NCI-H128 (cell line): ENCODE measurements around the gene ARHGAP22.
"Not testable (repeated sequence)": the region's sequence is repeated elsewhere in the genome, so short reads cannot be mapped to it uniquely, and the experiment has no call there.

ENCODE experiments used
- DNase-seq: peaks from one replicate; lab custom pipeline; 2025; ENCODE audit not compliant: unreplicated experiment; lab: John Stamatoyannopoulos, UW

ARHGAP22 gene

GRCh38 chr10:48439031-48439430, 165.8 kb downstream of the ARHGAP22 start:
- DNase-seq = no peak

DNA sequence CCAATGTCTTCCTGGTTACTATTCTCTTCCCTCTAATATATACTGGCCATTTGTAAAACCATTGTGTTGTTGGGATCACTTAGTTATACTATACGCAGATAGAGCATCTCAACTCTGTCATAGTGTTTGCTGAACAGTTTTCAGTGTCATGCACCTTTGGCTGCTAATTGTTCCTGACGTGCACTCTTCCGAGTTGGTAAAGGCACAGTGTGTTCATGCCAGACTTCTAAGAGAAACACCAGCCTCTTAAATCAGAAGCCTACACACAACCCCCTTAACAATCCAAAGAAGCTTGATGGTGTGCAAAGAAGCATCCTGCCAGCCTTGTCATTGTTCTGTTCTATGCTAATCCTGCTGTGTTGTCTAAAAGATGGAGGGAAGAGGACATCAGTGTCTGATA, 167.3 kb downstream of the ARHGAP22 start:
- no peak for DNase-seq

DNA sequence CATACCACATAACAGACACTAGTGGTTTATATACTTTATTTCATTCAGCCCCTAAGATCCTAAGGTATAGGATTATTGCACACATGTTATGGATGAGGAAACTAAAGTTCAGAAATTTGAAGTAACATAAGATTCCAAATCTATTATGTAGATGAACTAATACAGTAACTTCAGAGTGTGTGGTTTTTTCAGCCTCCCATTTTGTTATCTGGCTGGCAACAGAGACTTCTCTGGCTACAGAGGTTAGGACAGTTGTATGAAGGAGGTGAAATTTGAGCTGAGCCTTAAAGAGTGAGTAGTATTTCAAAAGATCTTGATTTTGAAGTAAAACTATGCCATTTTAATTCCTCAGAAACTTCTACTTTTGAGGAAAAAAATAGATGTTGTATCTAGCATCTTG, 173.0 kb downstream of the ARHGAP22 start:
- DNase-seq = no peak

- DNase-seq = no peak
Measured at GRCh38 chr10:48430402-48430993, 174.4 kb downstream of the ARHGAP22 start.

- DNase-seq = no peak
Measured at GRCh38 chr10:48429309-48429708, 175.6 kb downstream of the ARHGAP22 start.

GRCh38 chr10:48428896-48429295, 176.0 kb downstream of the ARHGAP22 start:
- no peak for DNase-seq

GRCh38 chr10:48423884-48424283, 181.0 kb downstream of the ARHGAP22 start:
- no peak for DNase-seq

DNA sequence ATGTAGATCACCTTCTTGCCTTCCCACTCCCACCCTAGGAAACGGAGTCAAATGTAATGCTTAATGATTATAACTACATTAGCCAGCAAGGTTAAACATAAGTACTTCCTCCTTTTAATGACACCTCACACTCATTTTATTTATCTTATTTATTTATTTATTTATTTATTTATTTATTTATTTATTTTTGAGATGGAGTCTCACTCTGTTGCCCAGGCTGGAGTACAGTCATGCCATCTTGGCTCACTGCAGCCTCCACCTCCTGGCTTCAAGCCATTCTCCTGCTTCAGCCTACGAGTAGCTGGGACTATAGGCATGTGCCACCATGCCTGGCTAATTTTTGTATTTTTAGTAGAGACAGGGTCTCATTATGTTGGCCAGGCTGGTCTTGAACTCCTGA, 183.0 kb downstream of the ARHGAP22 start:
- DNase-seq = not testable (repeated sequence)

DNA sequence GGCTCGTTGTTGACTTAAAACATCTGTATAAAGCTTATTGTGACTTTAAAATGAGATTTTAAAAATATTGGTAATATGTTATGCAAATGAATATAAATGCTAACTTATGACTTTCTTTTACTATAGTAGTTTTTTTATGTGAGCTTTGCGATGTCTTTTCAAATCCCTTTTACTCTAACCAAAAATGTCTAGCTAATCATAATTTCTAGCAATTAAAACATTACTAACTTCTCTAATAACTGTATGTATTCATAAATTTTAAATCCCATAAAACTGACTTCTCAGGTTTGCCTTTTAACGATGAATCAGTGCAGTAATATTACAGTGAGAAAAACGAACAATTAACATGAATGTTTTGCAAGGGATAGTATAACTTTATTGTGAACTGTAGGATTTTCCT, 185.2 kb downstream of the ARHGAP22 start:
- DNase-seq = no peak

GRCh38 chr10:48418189-48418788, 186.6 kb downstream of the ARHGAP22 start:
- no peak for DNase-seq

DNA sequence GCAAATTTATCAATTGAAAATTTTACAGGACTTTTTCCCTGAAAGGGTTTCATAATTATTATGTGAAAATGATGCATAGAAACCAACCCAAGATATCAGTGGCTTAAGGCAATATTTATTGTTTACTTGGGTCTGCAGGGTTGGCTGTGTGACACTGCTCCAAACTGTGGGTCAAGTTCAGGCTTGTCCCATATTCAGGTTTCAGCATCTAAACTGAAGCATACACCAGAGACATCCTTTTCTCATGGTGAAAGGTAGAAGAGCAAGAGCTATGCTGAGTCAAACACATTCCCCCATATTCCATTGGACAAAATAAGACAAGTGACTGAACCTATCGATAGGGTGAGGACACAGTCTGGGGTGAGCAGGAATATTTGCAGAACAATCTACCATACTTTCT, 187.5 kb downstream of the ARHGAP22 start:
- no peak for DNase-seq

- no peak for DNase-seq
Measured at GRCh38 chr10:48416584-48417232, 188.2 kb downstream of the ARHGAP22 start.

- no peak for DNase-seq
Measured at GRCh38 chr10:48414778-48415177, 190.1 kb downstream of the ARHGAP22 start.

- no peak for DNase-seq
Measured at GRCh38 chr10:48414160-48414559, 190.7 kb downstream of the ARHGAP22 start.

DNA sequence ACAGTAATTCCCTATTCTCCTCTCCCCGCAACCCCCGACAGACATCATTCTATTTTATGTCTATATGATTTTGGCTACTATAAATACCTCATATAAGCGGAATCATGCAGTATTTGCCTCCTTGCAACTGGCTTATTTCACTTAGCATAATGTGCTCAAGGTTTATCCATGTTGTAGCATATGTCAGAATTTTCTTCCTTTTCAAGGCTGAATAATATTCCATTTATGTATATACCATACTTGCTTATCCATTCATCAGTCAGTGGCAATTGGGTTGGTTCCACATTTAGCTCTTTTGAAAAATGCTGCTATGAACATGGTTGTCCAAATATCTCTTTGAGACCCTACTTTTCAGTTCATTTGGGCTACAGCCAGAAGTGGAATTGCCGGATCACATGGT, 191.9 kb downstream of the ARHGAP22 start:
- DNase-seq = no peak

GRCh38 chr10:48412081-48412480, 192.8 kb downstream of the ARHGAP22 start:
- DNase-seq = no peak

- DNase-seq = no peak
Measured at GRCh38 chr10:48411510-48411909, 193.4 kb downstream of the ARHGAP22 start.

- DNase-seq = no peak
Measured at GRCh38 chr10:48410503-48410902, 194.4 kb downstream of the ARHGAP22 start.

GRCh38 chr10:48406658-48407057, 198.2 kb downstream of the ARHGAP22 start:
- no peak for DNase-seq

- no peak for DNase-seq
Measured at GRCh38 chr10:48406204-48406603, 198.7 kb downstream of the ARHGAP22 start.

DNA sequence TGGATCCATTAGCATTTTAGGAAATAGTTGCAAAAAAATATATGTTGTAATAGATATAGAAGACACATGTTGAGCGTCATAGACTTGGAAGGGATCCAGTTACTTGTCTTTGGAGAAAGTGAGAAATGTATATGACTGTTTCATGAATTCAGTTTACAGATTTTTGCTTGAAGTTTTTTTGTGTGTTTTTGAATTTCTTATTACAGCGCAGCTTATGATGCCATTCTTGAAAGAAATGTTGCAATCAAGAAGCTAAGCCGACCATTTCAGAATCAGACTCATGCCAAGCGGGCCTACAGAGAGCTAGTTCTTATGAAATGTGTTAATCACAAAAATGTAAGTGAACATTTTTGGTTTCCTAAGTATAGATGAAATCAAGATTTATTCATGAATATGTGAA, 200.2 kb downstream of the ARHGAP22 start:
- DNase-seq = no peak

GRCh38 chr10:48400850-48401220, 204.0 kb downstream of the ARHGAP22 start:
- DNase-seq = no peak
